ENCODE data around the gene LRRC7. TPM values are rescaled to one million over a fixed set of nuclear protein-coding genes. Genes with fewer than 3 reads are reported as not detected.

LRRC7 gene
- total and polyA plus RNA-seq, 2 of the 13 experiments (the other 11 are each of a cell fraction or from before 2014, with no cell fraction given): not detected

GRCh38 chr1:70101231-70101630 is 533.5 kb downstream of the LRRC7 start:
- no peak for DNase-seq (ENCODE audit: low spot score)
- CTCF ChIA-PET (ENCODE audit: low intra/inter-chr PET ratio, low total read pairs): no interaction called here
- Histone ChIP-seq H3K27me3 (ENCODE audit: control insufficient read depth in 1 of 2, insufficient read depth in 2 of 2, low read length in 2 of 2) (no peaks in the 10 kb centered on the region), H3K4me1 (ENCODE audit: insufficient read depth, low read length) (no peaks in the 10 kb centered on the region), H3K9ac (ENCODE audit: insufficient read depth, low read depth, low read length) (no peak overlapping the region), H3K4me3 (replicated peaks in 1 of 3; ENCODE audit: insufficient read depth in 1 of 3, low read depth in 2 of 3, low read length in 3 of 3) (no peak overlapping the region), H3K9me3 (ENCODE audit: low read length) (no peaks in the 10 kb centered on the region), H3K36me3 (replicated peaks in 1 of 2; ENCODE audit: control insufficient read depth in 1 of 2, insufficient read depth in 2 of 2, low read length in 2 of 2) (no peaks in the 10 kb centered on the region), H4K20me1 (ENCODE audit: insufficient read depth, low read length) (no peaks in the 10 kb centered on the region), H3K27ac (ENCODE audit: extremely low read length, insufficient read depth, low read length) (no peak overlapping the region), H2AFZ (ENCODE audit: low read length) (no peak overlapping the region), H3K4me2 (ENCODE audit: low read depth, low read length) (no peak overlapping the region), H3K79me2 (ENCODE audit: insufficient read depth, low read length) (no peaks in the 10 kb centered on the region)
- BruUV-seq (replicated peaks): no TSS peak
- POLR2A ChIA-PET: no interaction called here
- TF ChIP-seq ZNF670 (CRISPR knock-in tag; IDR thresholded peaks at IDR 0.05; ENCODE audit: borderline replicate concordance): no peak
- no peak for TF ChIP-seq KLF12 (CRISPR knock-in tag; IDR thresholded peaks at IDR 0.05; ENCODE audit: borderline replicate concordance)
- no peak for TF ChIP-seq KDM5A (IDR thresholded peaks at IDR 0.05; ENCODE audit: borderline replicate concordance, low read length)
- no peak for TF ChIP-seq SRSF1 (optimal IDR thresholded peaks at IDR 0.05; ENCODE audit: low read depth, low read length)
- TF ChIP-seq ZNF232 (CRISPR knock-in tag; IDR thresholded peaks at IDR 0.05; ENCODE audit: borderline replicate concordance): no peak
- no peak for TF ChIP-seq BRCA1 (CRISPR knock-in tag; IDR thresholded peaks at IDR 0.05)
- in situ Hi-C loops (cut with HindIII; ENCODE audit: extremely low pct_ligation_motif_present, low pct_unique_long_range_greater_than_20kb): no loop called here
- ATAC-seq: no peak
- intact Hi-C loops (cut with micrococcal nuclease; ENCODE audit: unreplicated experiment): no loop called here
- no peak for FAIRE-seq
- 0% methylated on average over 2 of the region's 2 CpGs for WGBS (ENCODE audit: low lambda C conversion rate)

- ChIA-PET CTCF (ENCODE audit: low intra/inter-chr PET ratio, low total read pairs) (no interaction called here), POLR2A (no interaction called here)
- Histone ChIP-seq H3K4me3 (replicated peaks in 1 of 3; ENCODE audit: insufficient read depth in 1 of 3, low read depth in 2 of 3, low read length in 3 of 3) (no peak overlapping the region), H3K27me3 (ENCODE audit: control insufficient read depth in 1 of 2, insufficient read depth in 2 of 2, low read length in 2 of 2) (no peaks in the 10 kb centered on the region), H3K4me1 (ENCODE audit: insufficient read depth, low read length) (no peaks in the 10 kb centered on the region), H3K9ac (ENCODE audit: insufficient read depth, low read depth, low read length) (no peak overlapping the region), H3K27ac (ENCODE audit: extremely low read length, insufficient read depth, low read length) (no peak overlapping the region), H3K36me3 (replicated peaks in 1 of 2; ENCODE audit: control insufficient read depth in 1 of 2, insufficient read depth in 2 of 2, low read length in 2 of 2) (no peaks in the 10 kb centered on the region), H4K20me1 (ENCODE audit: insufficient read depth, low read length) (no peaks in the 10 kb centered on the region), H3K79me2 (ENCODE audit: insufficient read depth, low read length) (no peaks in the 10 kb centered on the region), H3K4me2 (ENCODE audit: low read depth, low read length) (no peak overlapping the region), H3K9me3 (ENCODE audit: low read length) (no peaks in the 10 kb centered on the region), H2AFZ (ENCODE audit: low read length) (no peak overlapping the region)
- 0% methylated on average over 1 of the region's 1 CpG for WGBS (ENCODE audit: low lambda C conversion rate)
- TF ChIP-seq ARHGAP35 (CRISPR knock-in tag; IDR thresholded peaks at IDR 0.05; ENCODE audit: borderline replicate concordance) (no peak), RXRA (CRISPR knock-in tag; IDR thresholded peaks at IDR 0.05) (no peak), IKZF1 (IDR thresholded peaks at IDR 0.05) (no peak), HNF1A (IDR thresholded peaks at IDR 0.05; ENCODE audit: low read depth) (no peak), HNF1A (CRISPR knock-in tag; IDR thresholded peaks at IDR 0.05; ENCODE audit: borderline replicate concordance) (no peak), YEATS4 (CRISPR knock-in tag; IDR thresholded peaks at IDR 0.05; ENCODE audit: borderline replicate concordance) (no peak), ESRRA (CRISPR knock-in tag; IDR thresholded peaks at IDR 0.05; ENCODE audit: low read depth) (no peak), HNF4A (CRISPR knock-in tag; IDR thresholded peaks at IDR 0.05) (no peak), SSRP1 (CRISPR knock-in tag; IDR thresholded peaks at IDR 0.05) (no peak)
- in situ Hi-C loops (cut with HindIII; ENCODE audit: extremely low pct_ligation_motif_present, low pct_unique_long_range_greater_than_20kb): no loop called here
- BruUV-seq (replicated peaks): no TSS peak
- ATAC-seq: no peak
- no peak for FAIRE-seq
- DNase-seq (ENCODE audit: low spot score): no peak
- intact Hi-C loops (cut with micrococcal nuclease; ENCODE audit: unreplicated experiment): no loop called here
Observed at GRCh38 chr1:70101774-70102173, 534.1 kb downstream of the LRRC7 start.

Measured in HepG2 (cell line).